OCI-LY7 (cell line): ENCODE data around the gene RXRA. TPM values are rescaled to one million over a fixed set of nuclear protein-coding genes. Genes with fewer than 3 reads are reported as not detected.

Experiments used
- BruUV-seq: library from RNA; stranded (reverse); fragments of 400-500 nt; replicated peaks from 2 replicates; lab custom pipeline; 2021; lab: Mats Ljungman, UMichigan
- CTCF ChIA-PET: fragments of 300-600 bp; sonication (Branson Sonifier 250); formaldehyde crosslinking; loops from one replicate; lab custom pipeline; 2022; ENCODE audit warnings: antibody characterized with exemption; ENCODE audit not compliant: unreplicated experiment; lab: Charles Lee
- POLR2A ChIA-PET: fragments of 300-600 bp; sonication (Branson Sonifier 250); formaldehyde crosslinking; loops from one replicate; lab custom pipeline; 2022; ENCODE audit warnings: antibody characterized with exemption; lab: Charles Lee
- DNase-seq: peaks from one replicate; pipeline ENCODE4 v3.0.0-alpha.2; 2015; ENCODE audit warnings: low spot score
- H2AFZ ChIP-seq: fragments of 200-600 bp; sonication (generic), shearing (Covaris generic); 2 replicates; pipeline ENCODE4 v1.6.1; 2014; ENCODE audit warnings: mild to moderate bottlenecking, antibody characterized with exemption, low read length, moderate library complexity
- H3K27ac ChIP-seq: fragments of 200-600 bp; sonication (generic); 2 replicates; pipeline ENCODE4 v1.5.1; 2014; ENCODE audit warnings: mixed run types, low read depth, mild to moderate bottlenecking, moderate library complexity, low read length, inconsistent platforms; ENCODE audit not compliant: poor library complexity, severe bottlenecking
- H3K36me3 ChIP-seq: fragments of 200-600 bp; sonication (generic); 2 replicates; pipeline ENCODE4 v1.6.1; 2014; ENCODE audit warnings: mild to moderate bottlenecking, antibody characterized with exemption, low read length, moderate library complexity, mixed read lengths; ENCODE audit not compliant: insufficient read depth
- H3K4me1 ChIP-seq: fragments of 200-600 bp; sonication (generic); 2 replicates; pipeline ENCODE4 v1.5.1; 2014; ENCODE audit warnings: mild to moderate bottlenecking, low read length; ENCODE audit not compliant: insufficient read depth, poor library complexity, severe bottlenecking
- H3K4me2 ChIP-seq: fragments of 200-600 bp; sonication (generic); 2 replicates; pipeline ENCODE4 v1.6.1; 2014; ENCODE audit warnings: mild to moderate bottlenecking, low read length
- H3K4me3 ChIP-seq: fragments of 200-600 bp; sonication (generic); 2 replicates; pipeline ENCODE4 v1.5.1; 2014; ENCODE audit warnings: mild to moderate bottlenecking, low read depth, low read length; ENCODE audit not compliant: poor library complexity, severe bottlenecking
- H3K79me2 ChIP-seq: fragments of 200-600 bp; sonication (generic); 2 replicates; pipeline ENCODE4 v1.6.1; 2016; ENCODE audit warnings: low read depth, mild to moderate bottlenecking, low read length, moderate library complexity, mixed read lengths; ENCODE audit not compliant: insufficient read depth
- H3K9me2 ChIP-seq: fragments of 200-600 bp; sonication (generic); 2 replicates; pipeline ENCODE4 v1.6.1; 2016; ENCODE audit warnings: mild to moderate bottlenecking, low read length, mixed read lengths; ENCODE audit not compliant: insufficient read depth
- H3K9me3 ChIP-seq: fragments of 200-600 bp; sonication (generic); 2 replicates; pipeline ENCODE4 v1.6.1; 2014; ENCODE audit warnings: mild to moderate bottlenecking, mixed run types, low read length, mixed read lengths
- H4K20me1 ChIP-seq: fragments of 200-600 bp; sonication (generic); 2 replicates; pipeline ENCODE4 v1.6.1; 2014; ENCODE audit warnings: mild to moderate bottlenecking, antibody characterized with exemption, low read length, moderate library complexity, mixed read lengths; ENCODE audit not compliant: insufficient read depth
- CTCF ChIP-seq: fragments of 200-600 bp; sonication (generic); conservative IDR thresholded peaks from 2 replicates; pipeline ENCODE4 v1.5.1; 2014; ENCODE audit warnings: mild to moderate bottlenecking, antibody characterized with exemption, low read length, moderate library complexity, mixed read lengths
- EZH2phosphoT487 ChIP-seq: fragments of 200-600 bp; sonication (generic); IDR thresholded peaks from 2 replicates; pipeline ENCODE4 v1.6.1; 2018; ENCODE audit warnings: low read depth, borderline replicate concordance, mild to moderate bottlenecking, mixed run types, antibody characterized with exemption, low read length, moderate library complexity, mixed read lengths
- intact Hi-C: fragments of 100-400 bp; cut with micrococcal nuclease; formaldehyde crosslinking; loops from one replicate; pipeline ENCODE4 v1.10.0; 2022; ENCODE audit not compliant: unreplicated experiment
- total RNA-seq, 2 experiments: library from RNA; depleted of rRNA in 1 of 2; stranded (reverse); fragments of >200 nt in 1 of 2; shearing (Covaris generic) in 1 of 2; gene quantifications; 2 replicates each; pipeline ENCODE4 v1.2.3, GENCODE V29; 2014 to 2022

Gene RXRA
- total RNA-seq, 2 experiments from 2014 or later, result 0.25 to 0.40 TPM

- no peak for DNase-seq
- Histone ChIP-seq H3K36me3 (no peaks in the 10 kb centered on the region), H3K9me2 (no peaks in the 10 kb centered on the region), H3K4me1 (no peaks in the 10 kb centered on the region), H3K79me2 (no peaks in the 10 kb centered on the region), H3K4me2 (no peak overlapping the region), H4K20me1 (no peaks in the 10 kb centered on the region), H2AFZ (no peak overlapping the region), H3K27ac (no peak overlapping the region), H3K9me3 (no peaks in the 10 kb centered on the region), H3K4me3 (no peak overlapping the region)
- no peak for TF ChIP-seq EZH2phosphoT487
- TF ChIP-seq CTCF, result no peak
- BruUV-seq, result no TSS peak
- ChIA-PET CTCF (no interaction called here), POLR2A (no interaction called here)
- intact Hi-C loops, result no loop called here
These were observed 42.3 kb downstream of the RXRA start for GRCh38 chr9:134368571-134368970.

DNA sequence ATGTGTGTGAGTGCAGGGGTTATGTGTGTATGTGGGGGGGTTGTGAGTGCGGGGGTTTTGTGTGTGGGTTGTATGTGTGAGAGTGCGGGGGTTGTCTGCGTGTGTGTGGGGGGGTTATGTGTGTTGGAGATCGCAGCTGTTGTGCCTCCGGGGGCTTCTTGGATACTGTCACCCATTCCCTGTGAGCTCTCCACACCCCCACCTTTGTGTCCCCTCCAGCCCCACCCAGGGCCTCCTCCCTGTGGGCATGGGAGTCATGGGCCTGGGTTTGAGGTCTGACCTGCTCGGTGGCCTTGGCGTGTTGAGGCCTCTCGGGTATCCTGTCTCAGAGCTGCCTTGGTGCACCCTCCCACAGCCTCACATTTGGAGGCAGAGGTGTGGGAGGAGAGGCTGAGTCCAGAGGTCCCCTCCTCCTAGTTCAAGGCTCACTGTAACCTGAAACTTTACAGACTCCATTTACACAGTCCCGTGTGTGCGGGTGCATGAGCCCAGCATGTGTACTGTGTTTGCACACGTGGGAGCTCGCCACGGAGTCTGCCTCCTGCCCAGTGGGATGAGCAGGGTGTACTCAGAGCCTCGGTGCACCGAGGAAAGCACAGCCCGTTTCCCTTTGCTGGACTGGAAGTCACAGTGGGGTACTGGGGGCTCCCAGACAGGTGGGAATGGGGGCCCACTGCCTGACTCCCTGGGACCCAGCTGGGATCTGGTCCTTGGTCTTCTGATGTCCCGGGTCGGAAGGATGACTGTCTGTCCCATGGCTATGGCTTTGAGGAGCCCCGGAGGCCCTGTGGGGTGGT lies 43.4 kb downstream of the RXRA start:
- Histone ChIP-seq H2AFZ (no peak overlapping the region), H3K27ac (no peak overlapping the region), H4K20me1 (no peaks in the 10 kb centered on the region), H3K4me1 (no peaks in the 10 kb centered on the region), H3K36me3 (no peaks in the 10 kb centered on the region), H3K9me2 (no peaks in the 10 kb centered on the region), H3K4me3 (no peak overlapping the region), H3K9me3 (no peaks in the 10 kb centered on the region), H3K4me2 (no peak overlapping the region), H3K79me2 (no peaks in the 10 kb centered on the region)
- TF ChIP-seq EZH2phosphoT487, result no peak
- TF ChIP-seq CTCF, result no peak
- ChIA-PET CTCF (no interaction called here), POLR2A (no interaction called here)
- no TSS peak for BruUV-seq
- intact Hi-C loops, result no loop called here
- DNase-seq, result no peak

DNA sequence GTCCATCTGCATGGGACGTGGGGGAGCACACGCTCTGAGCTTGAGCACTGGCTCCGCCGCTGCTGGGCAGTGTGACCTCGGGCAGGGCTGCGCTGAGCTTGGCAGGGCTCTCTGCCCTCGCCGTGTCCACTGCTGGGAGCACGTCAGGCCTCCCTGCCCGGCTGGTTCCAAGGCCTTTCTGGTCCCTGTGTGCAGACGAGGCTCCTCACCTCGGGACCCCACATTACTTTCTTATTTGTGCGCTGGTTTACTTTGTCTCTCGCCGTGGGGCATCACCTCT lies 43.9 kb downstream of the RXRA start:
- H2AFZ ChIP-seq, result no peak overlapping the region
- no peaks in the 10 kb centered on the region for H3K4me1 ChIP-seq
- H3K27ac ChIP-seq, result no peak overlapping the region
- no peak overlapping the region for H3K4me3 ChIP-seq
- no peaks in the 10 kb centered on the region for H3K36me3 ChIP-seq
- H3K9me3 ChIP-seq, result no peaks in the 10 kb centered on the region
- no TSS peak for BruUV-seq
- ChIA-PET POLR2A (no interaction called here), CTCF (no interaction called here)
- no peaks in the 10 kb centered on the region for H3K9me2 ChIP-seq
- TF ChIP-seq EZH2phosphoT487 (no peak), CTCF (no peak)
- H3K79me2 ChIP-seq, result no peaks in the 10 kb centered on the region
- DNase-seq, result no peak
- no peaks in the 10 kb centered on the region for H4K20me1 ChIP-seq
- H3K4me2 ChIP-seq, result no peak overlapping the region
- intact Hi-C loops, result no loop called here
